ENCODE data around the gene HEMGN.

- TF ChIP-seq, protein P1, sequence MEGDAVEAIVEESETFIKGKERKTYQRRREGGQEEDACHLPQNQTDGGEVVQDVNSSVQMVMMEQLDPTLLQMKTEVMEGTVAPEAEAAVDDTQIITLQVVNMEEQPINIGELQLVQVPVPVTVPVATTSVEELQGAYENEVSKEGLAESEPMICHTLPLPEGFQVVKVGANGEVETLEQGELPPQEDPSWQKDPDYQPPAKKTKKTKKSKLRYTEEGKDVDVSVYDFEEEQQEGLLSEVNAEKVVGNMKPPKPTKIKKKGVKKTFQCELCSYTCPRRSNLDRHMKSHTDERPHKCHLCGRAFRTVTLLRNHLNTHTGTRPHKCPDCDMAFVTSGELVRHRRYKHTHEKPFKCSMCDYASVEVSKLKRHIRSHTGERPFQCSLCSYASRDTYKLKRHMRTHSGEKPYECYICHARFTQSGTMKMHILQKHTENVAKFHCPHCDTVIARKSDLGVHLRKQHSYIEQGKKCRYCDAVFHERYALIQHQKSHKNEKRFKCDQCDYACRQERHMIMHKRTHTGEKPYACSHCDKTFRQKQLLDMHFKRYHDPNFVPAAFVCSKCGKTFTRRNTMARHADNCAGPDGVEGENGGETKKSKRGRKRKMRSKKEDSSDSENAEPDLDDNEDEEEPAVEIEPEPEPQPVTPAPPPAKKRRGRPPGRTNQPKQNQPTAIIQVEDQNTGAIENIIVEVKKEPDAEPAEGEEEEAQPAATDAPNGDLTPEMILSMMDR (IDR thresholded peaks at IDR 0.05; ENCODE audit: borderline replicate concordance, extremely low read depth, low read length, poor library complexity, severe bottlenecking): peak; percentile 82
- TF ChIP-seq EZH2 (IDR thresholded peaks at IDR 0.05; ENCODE audit: borderline replicate concordance, low read depth, low read length, severe bottlenecking): no peak
These were observed 47.8 kb downstream of the HEMGN start for GRCh38 chr9:97889941-97890887.

Measured in DND-41 (cell line).